ENCODE measurements around the gene SNX32. TPM values are rescaled to one million over a fixed set of nuclear protein-coding genes. Genes with fewer than 3 reads are reported as not detected.

The SNX32 gene
- total and polyA plus RNA-seq, 9 of the 15 experiments (the other 6 are each of a cell fraction or from before 2014, with no cell fraction given) = 0.03 TPM; not detected in 7

GRCh38 chr11:65856689-65857499 lies 23.1 kb downstream of the SNX32 start (continued):
- TF ChIP-seq ZBTB40 (IDR thresholded peaks at IDR 0.05) = peak; percentile 83
- TF ChIP-seq ZBTB40 (CRISPR knock-in tag; IDR thresholded peaks at IDR 0.05) = no peak
- TF ChIP-seq MBD2 (IDR thresholded peaks at IDR 0.05; ENCODE audit: borderline replicate concordance, low read depth) = no peak
